Measurements from ENCODE around the gene TMEM242. TPM values are rescaled to one million over a fixed set of nuclear protein-coding genes. Genes with fewer than 3 reads are reported as not detected.

Gene TMEM242
- total and polyA plus RNA-seq, 2 of the 13 experiments (the other 11 are each of a cell fraction or from before 2014, with no cell fraction given) = 5.6 to 11.1 TPM

- TF ChIP-seq REST (IDR thresholded peaks at IDR 0.05; ENCODE audit: borderline replicate concordance in 1 of 2, low read depth in 1 of 2, low read length in 2 of 2) (no peak), ZNF598 (CRISPR knock-in tag; IDR thresholded peaks at IDR 0.05; ENCODE audit: borderline replicate concordance) (no peak), ZFP1 (CRISPR knock-in tag; IDR thresholded peaks at IDR 0.05) (no peak), PHF20 (CRISPR knock-in tag; IDR thresholded peaks at IDR 0.05) (peak; percentile 55; the same call in 1 of the 2 replicates), ZNF772 (CRISPR knock-in tag; IDR thresholded peaks at IDR 0.05) (no peak; the same call in 1 of the 2 replicates), ZNF362 (CRISPR knock-in tag; IDR thresholded peaks at IDR 0.05; ENCODE audit: borderline replicate concordance) (peak; percentile 18; the same call in 1 of the 2 replicates), ZNF30 (CRISPR knock-in tag; IDR thresholded peaks at IDR 0.05) (no peak), CHD2 (IDR thresholded peaks at IDR 0.05; ENCODE audit: low read depth, low read length) (no peak), JUND (CRISPR knock-in tag; IDR thresholded peaks at IDR 0.05) (no peak), SOX13 (IDR thresholded peaks at IDR 0.05) (0 out of 2 replicates have a peak, but pooled peaks have one; percentile 18), SOX13 (CRISPR knock-in tag; conservative IDR thresholded peaks at IDR 0.05 in 1 of 2, IDR thresholded peaks at IDR 0.05 in 1 of 2) (no peak; a peak in 1 of 4 replicates), ELF1 (CRISPR knock-in tag; IDR thresholded peaks at IDR 0.05) (no peak), CEBPG (CRISPR knock-in tag; IDR thresholded peaks at IDR 0.05) (no peak), BRCA1 (CRISPR knock-in tag; IDR thresholded peaks at IDR 0.05) (no peak), IRF2 (CRISPR knock-in tag; IDR thresholded peaks at IDR 0.05) (no peak; the same call in 1 of the 2 replicates), HIVEP1 (CRISPR knock-in tag; IDR thresholded peaks at IDR 0.05) (no peak), ZKSCAN8 (CRISPR knock-in tag; IDR thresholded peaks at IDR 0.05; ENCODE audit: borderline replicate concordance) (no peak), DBP (CRISPR knock-in tag; IDR thresholded peaks at IDR 0.05; ENCODE audit: not compliant biosample characterization) (no peak), ZNF432 (CRISPR knock-in tag; IDR thresholded peaks at IDR 0.05; ENCODE audit: borderline replicate concordance) (no peak)
- TF ChIP-seq, protein P1, sequence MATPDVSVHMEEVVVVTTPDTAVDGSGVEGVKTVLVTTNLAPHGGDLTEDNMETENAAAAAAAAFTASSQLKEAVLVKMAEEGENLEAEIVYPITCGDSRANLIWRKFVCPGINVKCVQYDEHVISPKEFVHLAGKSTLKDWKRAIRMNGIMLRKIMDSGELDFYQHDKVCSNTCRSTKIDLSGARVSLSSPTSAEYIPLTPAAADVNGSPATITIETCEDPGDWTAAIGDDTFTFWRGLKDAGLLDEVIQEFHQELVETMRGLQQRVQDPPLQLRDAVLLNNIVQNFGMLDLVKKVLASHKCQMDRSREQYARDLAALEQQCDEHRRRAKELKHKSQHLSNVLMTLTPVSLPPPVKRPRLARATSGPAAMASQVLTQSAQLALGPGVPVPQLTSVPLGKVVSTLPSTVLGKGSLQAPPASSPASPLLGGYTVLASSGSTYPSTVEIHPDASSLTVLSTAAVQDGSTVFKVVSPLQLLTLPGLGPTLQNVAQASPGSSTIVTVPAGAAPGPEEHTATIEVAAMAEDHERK (CRISPR knock-in tag; IDR thresholded peaks at IDR 0.05; ENCODE audit: low read depth) = no peak
Measured at GRCh38 chr6:157274471-157275226, 48.7 kb downstream of the TMEM242 start (continued).
